HG03558 (cell line): ENCODE data around the gene ZNF324.
"Not testable (repeated sequence)": the region's sequence is repeated elsewhere in the genome, so short reads cannot be mapped to it uniquely, and the experiment has no call there.

Source experiments
- ATAC-seq: cut with Tn5 transposase; IDR thresholded peaks from one replicate; pipeline ENCODE4 v1.9.1; 2021; ENCODE audit warnings: moderate number of reproducible peaks; ENCODE audit not compliant: unreplicated experiment; ENCODE audit errors: extremely low read depth

Gene ZNF324

DNA sequence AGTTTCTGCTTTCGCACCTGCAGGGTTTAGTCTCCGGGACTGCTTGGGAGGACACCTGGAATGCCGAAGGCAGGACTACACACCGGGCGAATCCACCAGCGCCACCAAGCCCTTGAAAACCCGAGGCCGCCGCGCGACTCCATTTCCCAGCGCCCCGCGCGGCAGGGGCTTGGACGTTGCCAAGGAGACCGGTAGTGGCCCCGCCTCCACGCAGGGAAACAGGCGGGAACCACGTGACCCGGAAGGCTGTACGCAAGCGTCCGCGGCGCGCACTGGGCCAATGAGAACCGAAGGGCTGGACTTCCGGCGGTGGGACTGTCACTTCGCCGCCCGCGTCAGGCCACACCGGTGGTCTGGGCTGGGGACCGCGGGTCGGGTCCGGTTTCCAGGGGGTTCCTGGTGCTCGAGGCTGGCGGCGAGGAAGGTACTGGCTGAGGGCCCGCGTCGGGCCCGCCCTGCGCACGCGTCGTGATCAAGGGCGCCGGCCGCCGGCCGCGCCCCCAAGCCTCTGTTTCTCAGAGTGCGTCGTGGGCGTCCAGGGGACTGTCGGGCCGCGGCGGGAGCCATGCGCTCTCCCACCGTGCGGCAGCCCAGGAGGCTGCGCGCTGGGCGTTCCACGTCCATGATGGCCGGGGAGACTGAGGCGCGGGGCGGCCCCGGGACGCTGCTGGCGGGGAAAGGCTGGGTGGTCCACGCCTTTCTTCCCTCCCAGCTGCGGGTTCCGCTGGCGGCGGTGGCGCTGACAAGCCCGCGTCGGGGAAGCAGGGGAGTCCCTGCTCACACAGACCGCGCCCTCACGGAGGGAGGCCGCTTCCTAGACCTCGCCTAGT, at the start of gene ZNF324:
Gene ZNF324 (plus strand): TSS at position 321 of the 830 bp plus-strand sequence. CDS start 2,106 bp downstream, outside the sequence.
- peak; percentile 81 for ATAC-seq

DNA sequence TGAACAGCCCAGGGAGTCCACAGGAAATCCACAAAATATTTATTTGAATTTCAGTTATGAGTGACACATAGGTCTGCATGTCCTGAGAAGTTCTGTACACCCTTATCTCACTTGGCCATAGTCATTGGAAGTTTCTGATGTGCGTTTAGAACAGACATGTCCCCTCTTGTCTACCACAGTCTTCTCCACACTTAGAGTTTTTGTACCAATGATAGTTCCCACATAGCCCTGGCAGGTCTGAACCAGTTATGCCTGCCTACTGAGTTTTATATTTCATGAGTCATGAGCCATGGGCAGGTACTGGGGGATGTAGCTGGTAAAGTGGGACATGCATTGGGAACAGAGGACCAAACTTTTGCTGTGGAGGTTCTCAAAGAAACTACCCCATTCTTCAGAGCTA, 38.3 kb upstream of the ZNF324 start:
- ATAC-seq = no peak

DNA sequence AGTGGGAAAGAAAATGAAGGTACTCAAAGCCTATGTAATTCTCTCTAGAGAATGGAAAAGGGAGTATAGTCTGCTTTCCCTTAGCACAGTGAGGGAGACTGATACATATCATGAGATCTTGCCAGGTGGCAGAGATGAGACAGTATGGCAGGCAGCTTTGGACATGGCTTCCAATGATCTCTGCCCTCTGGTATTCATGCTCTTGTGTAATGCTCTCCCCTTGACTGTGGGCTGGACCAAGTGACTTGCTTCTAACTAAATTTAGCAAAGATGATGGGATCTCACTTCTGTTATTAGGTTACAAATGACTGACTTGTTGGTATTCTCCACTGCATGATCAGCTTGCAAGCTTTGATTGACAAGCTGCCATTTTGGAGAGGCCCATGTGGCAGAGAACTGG, 37.1 kb upstream of the ZNF324 start:
- no peak for ATAC-seq

DNA sequence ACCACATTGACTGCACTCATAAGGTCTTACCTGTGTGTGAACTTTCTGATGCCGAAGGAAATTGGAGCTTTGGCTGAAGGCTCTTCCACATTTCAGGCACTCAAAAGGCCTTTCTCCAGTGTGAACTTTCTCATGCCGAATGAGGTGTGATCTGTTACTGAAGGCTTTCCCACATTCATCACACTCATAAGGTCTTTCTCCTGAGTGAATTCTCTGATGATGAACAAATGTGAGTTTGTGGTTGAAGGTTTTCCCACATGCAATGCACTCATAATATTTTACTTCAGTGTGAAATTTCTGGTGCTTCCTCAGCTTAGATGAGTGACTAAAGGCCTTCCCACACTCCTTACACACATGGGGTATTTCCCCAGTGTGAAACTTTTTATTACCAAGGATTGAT, 32.7 kb upstream of the ZNF324 start:
- ATAC-seq = no peak

DNA sequence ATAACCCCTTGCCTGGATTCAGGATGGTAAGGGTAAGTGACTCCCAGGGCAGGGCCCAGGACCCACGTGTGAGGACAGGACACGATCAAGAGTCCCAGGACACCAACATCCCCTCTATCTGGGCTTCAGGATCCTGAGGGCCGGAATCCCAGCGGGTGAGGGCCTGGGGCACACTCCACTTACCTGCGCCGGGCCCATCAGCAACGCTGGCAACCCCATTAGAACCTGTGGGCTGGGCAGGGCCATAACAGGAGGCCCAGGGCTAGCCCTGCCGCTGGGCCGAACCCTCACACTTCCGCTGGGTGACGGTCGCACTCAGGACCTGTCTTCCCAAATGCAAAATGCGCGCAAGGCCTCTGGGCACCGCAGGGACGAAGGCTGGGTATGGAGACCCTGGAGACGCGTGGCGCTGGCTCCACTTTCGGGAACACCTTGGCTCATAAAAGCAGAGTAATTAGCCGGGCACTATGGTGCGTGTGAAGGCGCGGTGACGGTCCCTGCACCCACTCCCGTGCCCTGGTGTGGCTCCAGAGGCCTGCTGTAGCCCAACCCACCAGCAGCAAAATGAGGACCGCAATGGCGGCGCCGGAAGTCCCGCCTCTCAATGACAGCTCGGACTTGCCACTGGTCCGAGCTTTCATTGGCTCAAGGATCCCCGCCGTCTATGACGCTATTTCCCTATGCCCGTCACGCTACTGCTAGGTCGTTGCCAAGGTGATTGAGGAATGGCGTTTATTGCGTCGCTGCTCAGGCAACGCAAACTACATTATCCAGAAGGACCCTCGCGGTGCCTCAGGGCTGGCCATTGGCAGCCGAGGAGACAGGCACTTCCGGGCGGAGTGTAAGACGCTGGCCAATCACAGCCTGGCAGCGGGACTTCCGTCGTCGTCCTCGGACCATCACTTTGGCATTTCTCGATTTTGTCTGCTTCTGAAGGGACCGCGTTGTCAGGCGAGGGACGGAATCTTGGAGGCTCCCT, 27.0 kb upstream of the ZNF324 start, which contains the start of gene ZNF132:
Gene ZNF132 (minus strand): TSS at position 578 of the 979 bp plus-strand sequence. CDS start 332 bp downstream, at position 246.
- ATAC-seq = peak; percentile 95

DNA sequence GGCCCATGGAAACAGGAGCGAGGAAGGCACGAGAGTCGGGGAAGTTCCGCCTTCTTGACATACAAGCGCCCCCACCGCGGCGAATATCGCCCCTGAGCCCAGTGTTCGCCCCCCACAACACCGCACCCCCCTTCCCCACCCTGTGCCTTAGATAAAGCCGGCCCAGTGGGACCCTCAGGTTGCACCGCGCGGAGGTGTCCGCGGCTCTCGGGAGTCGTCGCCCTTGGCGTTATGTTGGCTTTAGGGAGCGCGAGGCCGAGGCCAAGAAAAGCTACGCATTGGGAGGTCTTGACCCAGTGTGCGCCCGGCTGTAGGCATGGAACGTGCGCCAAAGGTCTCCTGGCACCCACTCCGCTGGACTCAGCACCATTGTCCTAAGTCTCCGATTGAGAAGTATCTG, 26.3 kb upstream of the ZNF324 start:
- ATAC-seq = no peak

DNA sequence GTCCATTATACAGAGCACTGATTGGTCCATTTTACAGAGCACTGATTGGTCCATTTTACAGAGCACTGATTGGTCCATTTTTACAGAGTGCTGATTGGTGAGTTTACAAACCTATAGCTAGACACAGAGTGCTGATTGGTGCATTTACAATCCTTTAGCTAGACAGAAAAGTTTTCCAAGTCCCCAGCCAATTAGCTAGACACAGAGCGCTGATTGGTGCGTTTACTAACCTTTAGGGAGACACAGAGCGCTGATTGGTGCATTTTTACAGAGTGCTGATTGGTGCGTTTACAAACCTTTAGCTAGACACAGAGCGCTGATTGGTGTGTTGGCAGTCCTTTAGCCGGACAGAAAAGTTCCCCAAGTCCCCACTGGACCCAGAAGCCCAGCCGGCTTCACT, 23.9 kb upstream of the ZNF324 start:
- ATAC-seq = not testable (repeated sequence)

DNA sequence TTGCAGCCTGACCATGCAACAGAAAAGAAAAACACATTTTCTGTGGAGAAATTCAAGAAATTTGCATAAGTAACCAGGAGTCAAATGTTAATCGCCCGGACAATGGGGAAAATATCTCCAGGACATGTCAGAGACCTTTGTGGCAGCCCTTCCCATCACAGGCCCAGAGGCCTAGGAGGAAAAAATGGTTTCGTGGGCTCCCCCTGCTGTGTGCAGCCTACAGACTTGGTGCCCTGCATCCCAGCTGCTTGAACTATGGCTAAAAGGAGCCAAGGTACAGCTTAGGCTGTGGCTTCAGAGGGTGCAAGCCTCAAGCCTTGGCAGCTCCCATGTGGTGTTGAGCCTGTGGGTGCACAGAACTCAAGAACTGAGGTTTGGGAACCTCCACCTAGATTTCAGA, 18.0 kb upstream of the ZNF324 start:
- not testable (repeated sequence) for ATAC-seq

DNA sequence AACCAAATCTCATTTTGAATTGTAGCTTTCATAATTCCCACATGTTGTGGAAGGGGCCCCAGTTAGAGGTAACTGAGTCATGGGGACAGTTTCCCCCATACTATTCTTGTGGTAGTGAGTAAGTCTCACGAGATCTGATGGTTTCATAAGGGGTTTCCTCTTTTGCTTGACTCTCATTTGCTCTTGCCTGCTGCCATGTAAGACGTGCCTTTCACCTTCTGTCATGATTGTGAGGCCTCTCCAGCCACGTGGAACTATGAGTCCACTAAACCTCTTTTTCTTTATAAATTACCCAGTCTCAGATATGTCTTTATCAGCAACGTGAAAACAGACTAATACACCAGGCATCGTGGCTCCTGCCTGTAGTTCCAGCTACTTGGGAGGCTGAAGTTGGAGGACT, 16.9 kb upstream of the ZNF324 start:
- not testable (repeated sequence) for ATAC-seq

DNA sequence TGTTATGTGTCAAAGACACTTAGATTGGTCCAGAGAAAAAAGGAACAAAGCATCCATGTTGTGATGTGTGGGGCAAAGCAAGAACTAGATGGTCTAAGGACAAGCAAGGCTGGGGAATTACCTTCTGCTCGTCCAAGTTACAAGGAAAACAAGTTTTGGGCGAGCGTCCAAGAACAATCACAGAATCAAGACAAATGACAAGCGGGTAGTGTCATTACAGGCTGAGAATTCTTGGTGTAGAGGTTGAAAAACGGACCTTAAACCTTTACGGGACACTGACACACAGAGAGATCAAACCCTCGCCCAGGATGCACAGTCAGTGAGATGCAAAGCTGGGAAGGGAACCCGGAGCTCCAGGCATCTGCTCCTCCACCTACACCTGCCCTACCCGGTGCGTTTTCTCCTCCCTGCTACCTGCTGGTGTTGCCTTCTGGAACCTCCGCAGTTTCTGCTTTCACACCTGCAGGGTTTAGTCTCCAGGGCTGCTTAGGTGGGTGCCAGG, 16.0 kb upstream of the ZNF324 start:
- no peak for ATAC-seq

DNA sequence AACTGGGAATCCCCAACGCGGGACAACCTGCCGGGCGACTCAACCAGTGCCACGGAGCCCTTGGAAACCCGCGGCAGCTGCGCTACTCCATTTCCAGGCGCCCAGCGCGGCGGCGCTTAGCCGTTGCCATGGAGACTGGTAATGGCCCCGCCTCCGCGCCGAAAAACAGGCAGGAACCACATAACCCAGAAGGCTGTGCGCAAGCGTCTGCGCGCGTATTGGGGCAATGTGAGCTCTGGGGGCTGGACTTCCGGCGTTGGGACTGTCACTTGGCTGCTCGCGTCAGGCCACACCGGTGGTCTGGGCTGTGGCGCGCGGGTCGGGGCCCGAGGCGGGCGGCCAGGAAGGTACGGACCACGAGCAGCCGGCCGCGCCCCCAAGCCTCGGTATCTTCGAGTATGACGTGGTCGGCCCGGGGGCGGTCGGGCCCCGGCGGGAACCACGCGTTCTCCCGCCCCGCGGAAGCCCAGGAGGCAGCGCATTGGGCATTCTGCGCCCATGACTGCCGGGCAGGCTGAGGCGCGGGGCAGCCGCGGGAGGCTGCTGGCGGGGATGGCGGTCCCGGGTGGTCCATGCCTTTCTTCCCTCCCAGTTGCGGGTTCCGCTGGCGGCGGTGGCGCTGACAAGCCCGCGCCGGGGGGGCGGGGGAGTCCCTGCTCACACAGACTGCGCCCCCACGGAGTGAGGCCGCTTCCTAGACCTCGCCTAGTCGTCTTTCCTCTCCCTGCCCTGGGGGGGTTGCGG, 15.3 kb upstream of the ZNF324 start, which contains the start of gene ZNF324B:
Gene ZNF324B (plus strand): TSS at position 265 of the 744 bp plus-strand sequence. CDS start 2,080 bp downstream, outside the sequence.
- peak; percentile 79 for ATAC-seq

DNA sequence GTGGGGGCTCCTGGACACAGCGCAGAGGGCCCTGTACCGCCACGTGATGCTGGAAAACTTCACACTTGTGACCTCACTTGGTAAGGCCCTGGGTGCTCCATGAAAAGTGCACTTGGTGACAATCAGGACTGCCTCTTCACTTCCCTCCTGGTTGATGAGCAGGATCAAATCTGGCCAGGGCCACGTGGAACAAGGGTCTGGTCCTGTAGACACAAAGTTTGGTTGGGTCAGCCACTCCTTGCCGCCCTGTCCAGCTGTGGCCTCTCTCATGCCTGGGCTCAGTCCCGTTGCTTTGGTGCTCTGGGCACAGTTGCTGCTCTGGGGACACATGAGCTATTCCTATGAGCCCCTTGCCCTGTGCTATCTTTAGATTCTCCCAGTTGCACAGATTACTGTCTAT, 13.1 kb upstream of the ZNF324 start:
- ATAC-seq = no peak

DNA sequence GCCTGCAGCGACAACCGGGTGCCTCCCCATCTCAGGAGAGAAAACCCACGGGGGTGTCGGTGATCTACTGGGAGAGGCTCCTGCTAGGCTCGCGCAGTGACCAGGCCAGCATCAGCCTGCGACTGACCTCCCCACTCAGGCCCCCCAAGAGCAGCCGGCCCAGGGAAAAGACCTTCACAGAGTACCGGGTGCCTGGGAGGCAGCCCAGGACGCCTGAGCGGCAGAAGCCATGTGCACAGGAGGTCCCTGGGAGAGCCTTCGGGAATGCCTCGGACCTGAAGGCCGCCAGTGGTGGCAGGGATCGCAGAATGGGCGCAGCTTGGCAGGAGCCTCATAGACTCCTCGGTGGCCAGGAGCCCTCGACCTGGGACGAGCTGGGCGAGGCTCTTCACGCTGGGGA, 11.6 kb upstream of the ZNF324 start:
- no peak for ATAC-seq

DNA sequence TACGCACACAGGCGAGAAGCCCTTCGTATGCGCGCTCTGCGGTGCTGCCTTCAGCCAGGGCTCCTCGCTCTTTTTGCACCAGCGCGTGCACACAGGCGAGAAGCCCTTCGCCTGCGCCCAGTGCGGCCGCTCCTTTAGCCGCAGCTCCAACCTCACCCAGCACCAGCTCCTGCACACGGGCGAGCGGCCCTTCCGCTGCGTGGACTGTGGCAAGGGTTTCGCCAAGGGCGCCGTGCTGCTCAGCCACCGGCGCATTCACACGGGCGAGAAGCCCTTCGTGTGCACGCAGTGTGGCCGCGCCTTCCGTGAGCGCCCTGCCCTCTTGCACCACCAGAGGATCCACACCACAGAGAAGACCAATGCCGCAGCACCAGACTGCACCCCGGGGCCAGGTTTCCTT, 10.8 kb upstream of the ZNF324 start:
- no peak for ATAC-seq

DNA sequence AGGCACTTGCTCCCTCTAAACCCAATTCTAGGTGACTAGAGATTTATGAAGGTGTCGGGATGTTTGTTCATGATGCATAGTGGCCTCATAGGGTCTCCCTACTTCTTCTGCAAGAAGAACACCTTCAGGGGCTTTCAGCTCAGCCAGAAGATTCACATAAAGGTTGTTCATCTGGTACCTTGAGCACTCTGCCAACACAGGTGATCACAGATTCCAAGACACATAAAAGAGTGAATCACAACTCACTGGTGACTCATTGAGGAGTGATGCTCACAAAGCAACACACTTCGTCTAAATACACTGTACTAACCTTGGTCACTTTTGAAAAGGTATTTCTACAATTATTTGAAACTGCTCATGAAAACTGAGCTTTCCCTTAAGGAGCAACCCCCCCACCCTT, 6.8 kb upstream of the ZNF324 start:
- no peak for ATAC-seq

DNA sequence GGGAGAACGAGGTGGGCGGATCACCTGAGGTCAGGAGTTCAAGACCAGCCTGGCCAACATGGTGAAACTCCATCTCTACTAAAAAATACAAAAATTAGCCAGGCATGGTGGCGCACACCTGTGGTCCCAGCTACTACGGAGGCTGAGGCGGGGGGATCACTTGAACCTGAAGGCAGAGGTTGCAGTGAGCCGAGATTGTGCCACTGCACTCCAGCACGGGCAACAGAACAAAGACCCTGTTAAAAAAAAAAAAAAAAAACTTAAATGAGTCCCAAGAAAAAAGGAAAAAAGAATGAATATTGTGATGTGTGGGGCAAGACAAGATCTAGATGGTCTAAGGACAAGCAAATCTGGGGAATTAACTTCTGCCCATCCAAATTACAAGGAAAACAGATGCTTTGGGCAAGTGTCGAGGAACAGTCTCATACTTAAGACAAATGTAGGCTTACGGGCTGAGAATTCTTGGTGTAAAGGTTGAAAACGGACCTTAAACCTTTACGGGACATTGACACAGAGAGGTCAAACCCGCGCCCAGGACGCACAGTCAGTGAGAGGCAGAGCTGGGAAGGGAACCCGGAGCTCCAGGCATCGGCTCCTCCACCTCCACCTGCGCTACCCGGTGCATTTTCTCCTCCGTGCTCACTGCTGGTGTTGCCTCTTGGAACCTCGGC, 656 bp upstream of the ZNF324 start:
- no peak for ATAC-seq

DNA sequence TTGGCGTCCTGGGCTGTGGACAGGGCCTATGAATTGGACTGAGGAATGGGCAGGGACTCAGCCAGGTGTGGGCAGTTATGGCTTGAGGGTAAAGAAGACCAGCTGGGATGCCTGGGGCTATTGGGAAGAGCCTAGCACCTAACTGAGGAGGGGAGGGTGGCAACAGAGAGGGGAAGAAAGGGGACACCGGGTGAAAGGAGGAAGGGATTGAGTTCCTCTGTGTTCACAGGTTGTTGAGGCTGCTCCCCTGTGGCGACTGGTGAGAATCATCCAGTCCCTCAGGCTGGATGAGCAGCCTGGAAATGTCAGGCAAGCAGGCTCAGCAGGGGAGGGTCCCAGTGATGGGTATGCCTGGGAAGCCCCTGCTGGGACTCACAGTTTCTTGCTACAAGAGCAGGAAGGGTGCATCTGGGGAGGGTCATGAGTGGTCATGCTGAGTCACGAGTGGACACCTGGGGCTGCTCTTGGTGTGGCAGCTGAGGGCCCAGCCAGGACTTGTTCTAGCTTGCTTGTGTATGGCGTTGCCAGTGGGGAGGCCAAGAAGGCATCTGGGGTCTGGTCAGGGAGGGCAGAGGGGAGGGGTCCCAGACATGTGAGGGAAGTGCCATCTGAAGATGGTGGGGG, 1.4 kb downstream of the ZNF324 start:
- ATAC-seq = no peak

DNA sequence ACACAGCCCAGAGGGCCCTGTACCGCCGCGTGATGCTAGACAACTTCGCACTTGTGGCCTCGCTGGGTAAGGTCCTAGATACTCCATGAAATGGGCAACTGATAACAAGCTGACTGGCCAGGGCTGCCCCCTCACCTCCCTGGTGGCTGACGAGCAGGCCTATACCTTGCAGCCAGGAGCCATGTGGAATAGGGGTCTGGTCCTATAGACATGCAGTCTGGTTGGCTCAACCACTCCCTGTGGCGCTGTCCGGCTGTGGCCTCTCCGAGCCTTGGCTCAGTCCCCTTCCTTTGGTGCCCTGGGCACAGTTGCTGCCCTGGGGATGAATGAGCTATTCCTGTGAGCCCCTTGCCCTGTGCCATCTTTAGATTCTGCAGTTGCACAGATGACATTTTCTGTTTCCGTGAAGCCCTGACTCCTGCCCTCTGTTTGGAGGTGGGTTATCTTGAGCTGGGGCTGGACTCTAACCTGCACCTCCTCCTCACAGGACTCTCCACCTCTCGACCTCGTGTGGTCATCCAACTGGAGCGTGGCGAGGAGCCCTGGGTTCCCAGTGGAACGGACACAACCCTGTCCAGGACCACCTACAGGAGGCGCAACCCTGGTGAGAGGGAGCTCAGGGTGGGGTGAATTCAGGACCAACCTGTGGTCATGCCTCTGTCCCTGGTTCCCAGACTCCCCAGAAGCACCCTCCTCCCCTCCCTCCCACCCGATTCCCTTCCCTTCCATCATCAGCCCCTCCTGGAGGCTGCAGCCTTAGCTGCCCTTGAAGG, 2.5 kb downstream of the ZNF324 start:
- no peak for ATAC-seq
